ENCODE results near the gene PPP2R5E. TPM values are rescaled to one million over a fixed set of nuclear protein-coding genes. Genes with fewer than 3 reads are reported as not detected.

PPP2R5E gene
- total RNA-seq, 1 experiment from 2014 or later, result 47.2 TPM

DNA sequence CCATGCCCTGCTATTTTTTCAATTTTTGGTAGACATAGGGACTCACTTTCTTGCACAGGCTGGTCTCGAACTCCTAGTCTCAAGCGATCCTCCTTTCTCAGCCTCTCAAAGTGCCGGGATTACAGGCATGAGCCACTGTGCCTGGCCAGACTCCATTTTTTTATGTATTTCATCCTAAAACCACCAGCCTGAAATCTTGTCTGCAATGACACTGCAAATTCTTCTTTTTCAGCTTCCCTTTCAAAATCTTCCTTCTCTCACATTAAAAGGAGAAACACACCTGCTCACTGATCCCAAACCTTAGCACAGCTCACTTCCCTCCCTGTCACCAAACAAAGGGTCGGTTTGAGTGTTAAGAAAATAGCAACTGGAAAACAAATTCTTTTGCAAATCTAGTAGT, 62.6 kb downstream of the PPP2R5E start:
- Histone ChIP-seq H3K36me3 (ENCODE audit: control insufficient read depth, insufficient read depth, low read length) (no peaks in the 10 kb centered on the region), H3K9me3 (ENCODE audit: control insufficient read depth, insufficient read depth, low read depth, low read length) (no peaks in the 10 kb centered on the region), H3K27me3 (ENCODE audit: control insufficient read depth, insufficient read depth, low read length) (no peaks in the 10 kb centered on the region), H3K4me3 (ENCODE audit: low read depth in 2 of 2, low read length in 2 of 2) (no peak overlapping the region), H3K27ac (ENCODE audit: low read length) (no peak overlapping the region), H3K4me1 (ENCODE audit: control insufficient read depth, insufficient read depth, low read length) (no peaks in the 10 kb centered on the region; the same call in 1 of the 2 replicates)
- no TSS peak for BruUV-seq (replicated peaks)
- no peak for TF ChIP-seq POLR2AphosphoS5 (IDR thresholded peaks at IDR 0.05; ENCODE audit: low read depth, low read length)
- TF ChIP-seq REST (IDR thresholded peaks at IDR 0.05; ENCODE audit: insufficient read depth in 1 of 2, low read depth in 2 of 2, low read length in 1 of 2), result no peak
- TF ChIP-seq SIN3A (IDR thresholded peaks at IDR 0.05; ENCODE audit: borderline replicate concordance, insufficient read depth, low read depth, low read length), result no peak
- no peak for TF ChIP-seq TCF7L2 (IDR thresholded peaks at IDR 0.05; ENCODE audit: low read depth, low read length)
- DNase-seq (ENCODE audit: low read depth, low spot score) (no peak), ATAC-seq (no peak)
- intact Hi-C loops (cut with micrococcal nuclease; ENCODE audit: unreplicated experiment) (no loop called here), in situ Hi-C loops (cut with HindIII; ENCODE audit: low pct_unique_long_range_greater_than_20kb, low sequenced_read_pairs) (no loop called here)
- ChIA-PET CTCF (no interaction called here), POLR2A (no interaction called here)

- TF ChIP-seq TCF7L2 (IDR thresholded peaks at IDR 0.05; ENCODE audit: low read depth, low read length) (no peak), SIN3A (IDR thresholded peaks at IDR 0.05; ENCODE audit: borderline replicate concordance, insufficient read depth, low read depth, low read length) (no peak), CTCF (IDR thresholded peaks at IDR 0.05) (no peak), REST (IDR thresholded peaks at IDR 0.05; ENCODE audit: insufficient read depth in 1 of 2, low read depth in 2 of 2, low read length in 1 of 2) (no peak), POLR2AphosphoS5 (IDR thresholded peaks at IDR 0.05; ENCODE audit: low read depth, low read length) (no peak)
- DNase-seq (ENCODE audit: low read depth, low spot score) (no peak), ATAC-seq (no peak)
- in situ Hi-C loops (cut with HindIII; ENCODE audit: low pct_unique_long_range_greater_than_20kb, low sequenced_read_pairs), result no loop called here
- ChIA-PET CTCF (no interaction called here), POLR2A (interaction anchor here (0.6 kb wide), 1 partner anchor 38 kb away, joined by 5 read pairs; no protein-coding TSS in a partner anchor)
- intact Hi-C loops (cut with micrococcal nuclease; ENCODE audit: unreplicated experiment), result no loop called here
- BruUV-seq (replicated peaks), result no TSS peak
- no peaks in the 10 kb centered on the region for H3K27me3 ChIP-seq (ENCODE audit: control insufficient read depth, insufficient read depth, low read length)
- H3K27ac ChIP-seq (ENCODE audit: low read length), result no peak overlapping the region
- no peaks in the 10 kb centered on the region for H3K36me3 ChIP-seq (ENCODE audit: control insufficient read depth, insufficient read depth, low read length)
- no peak overlapping the region for H3K4me3 ChIP-seq (ENCODE audit: low read depth in 2 of 2, low read length in 2 of 2)
- H3K4me1 ChIP-seq (ENCODE audit: control insufficient read depth, insufficient read depth, low read length), result no peaks in the 10 kb centered on the region; the same call in 1 of the 2 replicates
- H3K9me3 ChIP-seq (ENCODE audit: control insufficient read depth, insufficient read depth, low read depth, low read length), result no peaks in the 10 kb centered on the region
These were observed 64.7 kb downstream of the PPP2R5E start for GRCh38 chr14:63478437-63478852.
